Prostate gland (tissue), 2 donors: Measurements from ENCODE around the gene GPC5.

Experiments
- CTCF ChIP-seq, 4 experiments: fragments of 200-600 bp in 2 of 4; fragments of 450-650 bp in 2 of 4; sonication (generic) in 2 of 4; IDR thresholded peaks; 1 replicate in 3 of 4; 2 replicates in 1 of 4; pipeline ENCODE4 v1.5.1; 2016 to 2019; ENCODE audit warnings: antibody characterized with exemption in 4 of 4, mild to moderate bottlenecking in 2 of 4, moderate library complexity in 2 of 4
- POLR2AphosphoS5 ChIP-seq: sonication (generic); formaldehyde crosslinking; IDR thresholded peaks from one replicate; pipeline ENCODE4 v1.6.1; 2017; ENCODE audit warnings: antibody characterized with exemption

- TF ChIP-seq CTCF (IDR thresholded peaks at IDR 0.05) = no peak
- TF ChIP-seq POLR2AphosphoS5 = no peak
Measured at GRCh38 chr13:92412481-92412880, 1014.1 kb downstream of the GPC5 start.
